NCI-H345 (cell line): ENCODE measurements around the gene GPT2.

Source experiments
- DNase-seq: peaks from one replicate; lab custom pipeline; 2025; lab: John Stamatoyannopoulos, UW

The GPT2 gene

DNA sequence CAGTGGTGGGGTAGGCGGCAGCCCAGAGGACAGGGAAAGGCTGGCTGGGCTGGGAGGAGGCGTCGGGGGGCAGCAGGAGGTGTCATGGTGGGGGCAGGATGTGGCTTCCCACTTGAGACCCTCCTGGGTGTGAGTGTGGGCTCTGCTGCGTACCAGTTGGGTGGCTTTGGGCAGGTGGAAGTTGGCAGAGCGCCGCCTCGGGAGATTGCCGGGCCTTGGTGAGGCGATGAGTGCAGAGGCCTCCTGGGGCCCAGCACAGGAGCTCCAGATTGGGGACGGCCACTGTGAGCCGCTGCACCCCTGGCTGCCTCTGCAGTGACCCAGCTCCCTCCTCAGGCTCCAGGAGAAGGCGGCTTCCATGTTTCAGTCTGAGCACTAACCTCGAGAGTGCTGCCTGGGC, 13.8 kb downstream of the GPT2 start:
- DNase-seq, result no peak

DNA sequence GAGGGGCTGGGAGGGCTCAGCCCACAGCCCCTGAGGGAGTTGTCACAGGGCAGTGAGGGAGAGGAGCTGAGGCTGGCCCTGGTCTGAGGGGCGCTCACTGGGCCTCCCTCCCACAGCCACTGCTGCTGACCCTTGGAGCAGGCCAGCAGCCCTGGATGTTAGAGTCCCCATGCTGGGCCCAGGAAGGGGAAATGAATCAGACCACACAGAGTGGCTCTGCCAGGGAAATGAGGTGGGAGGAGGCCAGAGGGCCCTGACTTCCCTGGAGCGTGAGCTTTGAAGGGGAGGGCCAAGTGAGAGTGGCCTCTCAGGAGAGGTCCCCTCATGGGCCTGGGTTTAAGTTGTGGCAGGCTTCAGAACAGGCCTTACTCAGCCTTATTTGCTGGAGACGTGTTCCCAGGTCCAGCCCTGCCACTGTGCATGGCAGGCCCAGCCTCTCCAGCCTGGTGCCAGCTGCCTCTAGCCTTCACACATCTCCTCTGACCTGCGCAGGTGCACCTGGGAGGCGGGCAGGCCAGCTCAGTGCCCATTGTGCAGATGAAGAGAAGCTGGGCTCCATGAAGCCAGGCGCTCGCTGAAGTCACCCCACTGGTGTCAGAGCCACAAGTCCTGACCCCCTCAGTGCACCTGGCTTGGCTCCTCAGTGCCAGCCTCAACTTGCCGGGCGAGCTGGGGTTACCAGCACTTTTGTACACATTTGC, 15.4 kb downstream of the GPT2 start:
- DNase-seq, result no peak

DNA sequence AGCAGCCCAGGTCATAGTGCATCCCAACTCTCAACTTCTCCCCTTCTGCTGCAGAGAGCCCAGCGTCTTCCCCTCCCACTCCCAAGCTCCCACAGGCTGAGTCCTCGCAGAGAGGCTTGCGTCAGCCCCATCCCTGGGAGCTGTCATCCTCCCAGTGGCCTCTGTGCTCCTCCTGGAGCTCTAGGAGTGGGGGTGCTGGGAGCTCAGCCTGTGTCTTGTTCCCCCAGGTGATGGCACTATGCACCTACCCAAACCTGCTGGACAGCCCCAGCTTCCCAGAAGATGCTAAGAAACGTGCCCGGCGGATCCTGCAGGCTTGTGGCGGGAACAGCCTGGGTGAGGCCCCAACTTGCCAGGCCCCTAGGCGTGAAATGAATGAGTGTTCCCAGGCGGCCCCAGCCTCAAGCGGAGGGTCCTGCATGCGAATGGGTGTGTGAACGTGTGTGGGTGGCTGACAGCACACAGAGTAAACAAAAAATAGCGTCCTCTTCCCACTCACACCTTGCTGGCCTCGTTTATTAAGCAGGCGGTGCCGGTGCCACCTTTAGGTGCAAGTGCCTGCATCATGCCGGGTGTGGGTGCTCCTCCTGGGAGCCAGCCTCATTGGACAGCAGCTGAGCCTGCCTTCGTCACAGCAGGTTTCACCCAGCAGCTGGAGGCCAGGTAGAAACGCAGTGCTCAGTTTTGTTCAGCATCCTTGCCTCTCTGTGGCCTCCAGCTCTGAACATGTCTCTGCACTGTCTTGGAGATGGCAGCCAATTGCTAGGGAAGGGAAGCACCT, 16.5 kb downstream of the GPT2 start:
- no peak for DNase-seq

DNA sequence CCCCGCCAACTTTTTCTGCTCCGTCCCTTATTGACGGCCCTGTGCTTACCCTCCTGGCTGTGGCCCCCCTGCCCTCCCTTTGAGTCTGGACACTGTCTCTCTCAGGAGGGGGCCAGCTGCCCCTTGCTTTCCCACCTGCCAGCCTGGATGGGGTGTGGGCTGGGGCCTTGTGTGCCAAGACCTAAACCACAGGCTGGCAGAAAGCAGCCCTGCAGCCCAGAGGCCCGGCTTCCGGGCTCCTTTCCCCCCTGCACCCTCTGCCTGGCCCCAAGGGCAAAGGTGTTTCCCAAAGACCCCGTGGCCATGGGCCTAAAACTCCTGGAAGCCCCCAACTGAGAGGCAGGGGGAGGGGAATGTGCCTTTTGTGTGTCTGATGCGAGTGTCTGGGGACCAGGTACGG, 17.5 kb downstream of the GPT2 start:
- DNase-seq, result no peak

DNA sequence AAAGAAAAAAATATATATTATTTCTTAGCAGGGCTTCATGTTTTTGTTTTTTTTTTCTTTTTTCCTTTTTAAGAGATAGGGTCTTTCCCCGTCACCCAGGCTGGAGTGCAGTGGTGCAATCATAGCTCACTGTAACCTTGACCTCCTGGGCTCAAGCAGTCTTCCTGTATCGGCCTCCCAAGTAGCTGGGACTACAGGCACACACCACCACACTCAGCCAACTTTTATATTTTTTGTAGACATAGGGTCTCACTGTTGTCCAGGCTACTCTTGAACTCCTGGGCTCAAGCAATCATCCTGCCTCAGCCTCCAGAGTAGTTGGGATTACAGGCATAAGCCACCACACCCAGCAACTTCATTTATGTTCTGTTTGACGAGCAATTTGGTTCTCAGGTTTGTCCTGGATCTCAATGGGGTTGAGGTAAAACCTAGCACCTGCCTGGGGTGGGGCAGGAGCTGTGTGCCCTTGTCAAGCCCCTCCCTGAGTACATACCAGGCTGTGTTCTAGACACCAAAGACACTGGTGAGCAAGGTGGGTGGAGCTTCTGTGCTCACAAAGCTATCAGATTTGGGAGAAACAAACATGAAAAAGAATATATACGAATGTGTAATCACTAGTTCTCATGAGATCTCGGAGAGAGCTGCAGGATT, 19.2 kb downstream of the GPT2 start:
- no peak for DNase-seq

DNA sequence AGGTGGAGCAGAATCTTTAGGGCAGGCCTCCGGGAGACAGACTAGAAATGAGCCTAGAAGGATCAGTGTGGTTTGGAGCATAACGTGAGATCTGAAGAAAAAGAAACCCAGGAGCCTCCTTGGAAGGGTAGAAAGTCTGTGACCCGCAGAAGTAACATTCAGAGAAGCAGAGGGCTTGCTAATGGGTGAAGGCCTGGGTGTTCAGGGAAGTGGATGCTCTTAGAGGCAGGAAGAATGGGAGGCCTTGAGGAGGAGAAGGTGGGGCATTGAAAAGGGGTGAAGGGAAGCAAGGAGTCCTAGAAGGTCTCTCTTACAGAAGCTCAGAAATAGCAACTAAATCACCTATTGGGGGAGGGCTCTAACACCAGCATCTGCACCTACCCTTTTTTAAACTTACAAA, 20.3 kb downstream of the GPT2 start:
- DNase-seq, result no peak

DNA sequence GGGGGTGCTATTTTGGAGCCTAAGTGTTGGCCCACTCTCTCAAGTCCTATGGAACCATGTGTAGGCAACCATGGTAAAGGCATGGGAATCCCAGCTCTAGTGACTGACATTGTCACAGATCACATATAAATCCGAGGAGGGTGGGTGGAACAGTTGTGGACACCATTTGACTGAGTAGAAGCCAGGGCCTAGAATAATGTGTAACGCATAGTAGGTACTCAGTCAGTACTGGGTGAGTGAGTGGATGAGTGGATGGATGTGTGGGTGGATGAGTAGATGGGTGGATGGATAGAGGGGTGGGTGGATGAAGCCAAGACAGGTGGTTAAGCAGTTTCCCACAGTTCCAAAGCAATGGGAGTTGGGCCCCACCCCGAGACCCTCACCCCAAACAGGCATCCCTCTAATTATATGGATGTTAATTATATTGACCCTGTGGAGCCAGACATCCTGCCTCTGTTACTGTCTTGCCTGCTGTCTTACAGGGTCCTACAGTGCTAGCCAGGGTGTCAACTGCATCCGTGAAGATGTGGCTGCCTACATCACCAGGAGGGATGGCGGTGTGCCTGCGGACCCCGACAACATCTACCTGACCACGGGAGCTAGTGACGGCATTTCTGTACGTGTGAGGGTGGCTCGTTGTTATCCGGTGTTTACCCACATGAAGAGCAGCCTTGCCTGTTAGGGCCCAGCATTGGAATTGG, 22.3 kb downstream of the GPT2 start:
- DNase-seq, result no peak

DNA sequence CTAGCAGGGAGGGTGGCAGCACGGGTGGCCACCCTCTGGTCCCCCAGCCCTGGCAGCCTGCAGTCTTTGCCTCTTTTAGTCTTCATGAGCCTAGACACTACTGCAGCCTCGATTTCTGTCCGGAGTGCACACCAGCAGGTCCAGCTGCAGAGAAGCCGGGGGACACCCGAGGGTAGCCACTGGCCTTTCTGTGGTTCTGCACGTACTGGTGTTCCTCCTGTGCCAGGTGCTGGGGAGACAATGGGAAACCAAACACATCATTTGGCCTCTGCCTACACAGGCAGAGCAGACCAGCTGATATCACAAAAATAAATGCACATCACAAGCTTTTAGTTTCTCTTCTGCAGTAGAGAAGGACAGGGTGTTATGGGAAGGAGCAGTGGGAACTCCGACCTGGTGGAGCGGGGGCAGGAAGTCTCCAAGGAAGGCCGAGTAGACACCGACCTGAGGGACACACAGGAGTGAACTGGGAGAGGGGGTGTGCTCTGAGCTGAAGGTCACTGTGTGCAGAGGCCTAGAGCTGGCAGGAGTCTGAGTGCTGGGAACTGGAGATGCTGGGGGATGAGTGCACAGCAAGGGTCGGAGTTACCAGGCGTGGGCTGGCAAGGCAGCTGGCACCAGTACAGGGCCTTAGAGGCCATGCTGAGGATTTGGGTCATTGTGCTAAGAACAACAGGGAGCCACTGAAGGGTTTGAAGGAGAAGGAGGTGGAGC, 23.1 kb downstream of the GPT2 start:
- no peak for DNase-seq

DNA sequence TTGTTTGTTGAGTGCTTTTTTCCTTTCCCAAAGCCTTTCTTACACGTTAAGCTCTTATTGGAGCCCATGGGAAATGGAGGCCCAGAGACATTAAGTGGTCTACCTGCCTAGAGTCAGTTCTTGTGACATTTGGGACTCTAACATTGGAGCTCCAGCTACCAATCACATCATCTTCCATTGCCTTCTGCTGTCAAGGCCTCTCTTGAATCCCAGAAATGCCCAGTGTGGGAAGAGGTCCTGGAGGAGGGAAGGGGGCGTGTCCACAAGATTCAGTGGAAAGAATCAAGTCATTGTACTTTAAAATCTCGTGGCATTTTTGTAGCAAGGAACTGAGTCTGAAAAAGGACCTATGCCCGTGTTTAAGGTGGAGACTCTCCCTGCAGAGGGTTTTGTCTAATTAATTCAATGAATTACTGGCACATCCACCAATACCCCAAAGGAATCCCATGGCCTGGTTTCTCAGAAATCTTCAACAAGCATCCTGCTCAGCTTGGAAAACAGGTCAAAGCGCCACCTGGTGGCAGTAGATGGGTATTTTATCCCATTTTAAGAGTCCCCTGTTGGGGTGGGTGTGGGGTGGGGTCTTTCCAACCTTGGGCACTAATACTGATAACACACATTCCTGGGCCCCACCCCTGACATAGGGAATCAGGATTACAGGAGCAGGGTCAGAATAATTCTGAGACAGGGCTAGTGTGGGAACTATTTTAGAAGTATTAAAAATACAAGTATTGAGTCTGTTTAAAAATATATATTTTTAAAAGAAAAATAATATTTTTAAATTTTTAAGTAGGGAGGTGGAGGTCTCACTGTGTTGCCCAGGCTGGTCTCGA, 24.6 kb downstream of the GPT2 start:
- peak; percentile 33 for DNase-seq

DNA sequence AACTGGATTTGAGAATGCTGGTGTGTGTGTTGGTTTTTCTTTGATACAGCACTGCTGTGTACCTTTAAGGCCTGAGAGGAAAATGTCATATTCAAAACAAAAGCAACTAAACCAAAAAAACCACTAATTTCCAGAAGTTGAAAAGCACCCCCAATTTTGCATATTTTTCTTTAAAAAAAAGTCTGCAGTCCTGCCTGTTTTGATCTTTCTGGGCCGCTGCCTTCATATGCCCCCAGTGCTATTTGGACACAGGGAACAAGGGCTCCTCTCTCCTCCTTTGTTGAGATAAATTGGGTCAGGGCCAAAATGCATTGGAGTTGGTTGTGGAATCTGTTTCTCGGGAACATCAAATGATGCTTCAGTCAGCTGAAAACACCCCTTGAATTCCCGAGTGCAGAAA, 26.9 kb downstream of the GPT2 start:
- DNase-seq, result no peak

DNA sequence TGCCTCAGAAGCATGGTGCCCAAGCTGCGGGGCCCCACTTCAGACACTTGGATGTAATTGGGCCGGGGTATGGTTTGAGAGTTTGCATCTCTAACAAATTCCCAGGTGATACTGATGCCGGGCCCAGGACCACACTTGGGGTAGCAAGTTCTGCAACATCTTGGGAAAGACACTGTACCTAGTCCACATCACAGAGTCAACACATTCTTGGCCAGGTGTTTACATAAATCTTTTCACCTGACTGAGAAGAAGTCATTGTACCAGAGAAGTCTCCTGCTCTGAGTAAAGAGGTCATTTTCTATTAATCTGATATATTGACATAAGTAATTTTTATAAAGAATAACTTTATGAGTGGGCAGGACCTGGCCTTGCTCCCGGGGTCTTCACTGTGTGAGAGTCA, 27.5 kb downstream of the GPT2 start:
- no peak for DNase-seq

DNA sequence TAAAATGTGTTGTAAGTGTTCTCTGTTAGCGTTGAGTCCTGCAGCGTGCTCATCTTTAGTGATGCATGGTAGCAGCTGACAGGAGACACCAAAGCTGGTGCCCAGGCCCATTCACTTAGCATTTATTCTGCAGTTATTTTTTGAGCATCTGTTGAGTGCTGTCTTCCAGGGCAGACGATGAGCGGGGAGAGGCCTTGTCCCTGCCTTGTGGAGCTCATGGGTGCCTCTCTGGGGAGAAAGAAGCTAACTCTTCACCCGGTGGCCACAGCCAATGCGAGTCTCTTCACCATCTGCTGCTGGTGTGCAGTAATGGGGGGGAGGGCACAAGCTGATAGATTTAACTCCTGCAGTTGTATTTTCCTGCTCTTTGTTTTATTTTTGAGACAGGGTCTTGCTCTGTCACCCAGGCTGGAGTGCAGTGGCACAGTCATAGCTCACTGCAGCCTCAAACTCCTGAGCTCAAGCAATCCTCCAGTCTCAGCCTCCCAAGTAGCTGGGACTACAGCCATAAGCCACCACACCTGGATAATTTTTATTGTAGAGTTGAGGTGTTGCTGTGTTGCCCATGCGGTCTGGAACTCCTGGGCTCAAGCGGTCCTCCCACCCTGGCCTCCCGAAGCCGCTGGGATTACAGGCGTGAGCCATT, 30.5 kb downstream of the GPT2 start:
- no peak for DNase-seq

DNA sequence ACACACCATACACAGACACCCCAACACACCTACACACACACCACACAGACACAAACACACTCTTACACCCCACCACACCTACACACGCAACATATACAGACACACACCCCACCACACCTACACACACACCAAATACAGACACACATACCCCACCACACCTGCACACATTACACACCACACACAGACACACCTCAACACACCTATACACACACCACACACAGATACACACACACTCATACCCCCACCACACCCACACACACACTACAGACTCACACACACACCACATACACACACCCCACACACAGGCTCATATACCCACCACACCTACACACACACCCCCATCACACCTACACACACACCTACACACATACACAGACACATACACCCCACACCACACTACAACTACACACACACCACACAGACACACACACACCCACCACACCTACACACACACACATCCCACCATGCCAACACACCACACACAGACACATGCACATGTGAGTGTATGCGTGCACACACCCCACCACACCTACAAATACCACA, 31.4 kb downstream of the GPT2 start:
- no peak for DNase-seq

DNA sequence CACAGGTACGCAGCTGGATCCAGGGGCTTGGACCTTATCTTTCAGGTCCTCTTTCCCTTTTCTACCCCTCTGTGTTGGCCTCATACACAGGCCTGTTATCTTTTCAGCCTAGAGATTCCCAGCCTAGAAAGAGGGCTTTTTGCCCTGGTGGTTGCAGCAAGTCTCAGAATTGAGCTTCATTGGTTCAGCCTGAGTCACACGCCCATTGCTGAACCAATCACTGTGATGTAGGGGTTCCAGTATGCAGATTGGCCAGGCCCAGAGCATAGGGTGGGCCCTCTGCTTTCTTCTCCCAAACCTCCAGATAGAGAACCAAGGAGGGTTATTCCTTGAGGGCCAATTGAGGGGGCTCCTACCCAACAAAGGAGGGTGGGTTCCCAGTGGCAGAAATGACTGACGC, 32.8 kb downstream of the GPT2 start:
- DNase-seq, result no peak

DNA sequence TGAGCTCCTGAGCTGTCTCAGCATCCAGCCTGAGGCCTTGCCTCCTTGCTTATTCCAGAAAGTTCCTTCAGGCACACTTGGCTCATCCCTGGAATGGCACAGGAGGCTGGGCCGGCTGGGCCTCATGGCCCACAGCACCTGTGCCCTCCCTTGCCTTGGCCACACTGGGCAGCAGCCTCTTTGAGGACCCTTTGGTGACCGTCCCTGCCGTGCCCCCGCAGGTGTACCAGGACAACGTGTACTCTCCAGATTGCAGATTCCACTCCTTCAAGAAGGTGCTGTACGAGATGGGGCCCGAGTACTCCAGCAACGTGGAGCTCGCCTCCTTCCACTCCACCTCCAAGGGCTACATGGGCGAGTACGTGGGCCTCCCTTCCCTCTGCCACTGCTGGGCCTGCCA, 34.2 kb downstream of the GPT2 start:
- DNase-seq, result no peak

DNA sequence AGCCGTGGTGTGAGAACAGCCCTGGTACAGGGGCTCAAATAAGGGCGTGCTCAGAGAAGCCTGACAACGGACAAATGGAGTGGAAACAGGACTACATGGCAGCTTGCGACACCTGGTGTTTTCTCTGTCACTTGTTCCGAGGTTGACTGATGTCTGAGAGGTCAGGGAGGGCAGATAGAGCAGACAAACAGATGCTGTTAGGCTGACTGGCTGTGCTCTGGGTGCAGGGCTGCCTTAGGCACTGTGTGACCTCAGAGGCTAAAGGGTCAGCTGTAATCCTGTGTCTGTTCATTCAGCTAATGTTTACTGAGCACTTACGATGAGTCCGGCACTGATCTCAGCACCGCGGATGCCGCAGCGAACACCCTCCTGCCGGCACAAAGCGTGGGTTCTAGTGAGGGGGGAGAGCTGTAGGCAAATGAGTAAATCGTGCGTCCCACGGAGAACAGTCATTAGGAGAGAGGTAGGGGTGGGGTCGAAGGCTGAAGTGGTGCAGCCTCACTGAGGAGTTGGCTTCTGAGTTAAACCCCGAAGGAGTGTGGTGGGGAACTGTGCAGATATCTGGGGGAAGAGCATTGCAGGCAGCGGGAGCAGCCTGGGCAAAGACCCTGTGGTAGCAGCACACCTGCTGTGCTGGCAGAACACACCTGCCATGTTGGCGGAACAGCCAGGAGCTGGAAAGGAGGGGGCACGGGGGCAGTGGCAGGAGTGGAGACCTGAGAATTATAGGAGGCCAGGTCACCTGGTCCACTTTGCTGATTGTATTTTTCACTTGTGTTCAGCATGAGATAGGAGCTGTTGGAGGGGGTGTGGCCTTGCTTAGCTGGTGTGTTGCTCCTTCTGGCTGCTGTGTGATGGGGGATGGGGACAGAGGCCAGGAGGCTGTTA, 35.0 kb downstream of the GPT2 start:
- no peak for DNase-seq

DNA sequence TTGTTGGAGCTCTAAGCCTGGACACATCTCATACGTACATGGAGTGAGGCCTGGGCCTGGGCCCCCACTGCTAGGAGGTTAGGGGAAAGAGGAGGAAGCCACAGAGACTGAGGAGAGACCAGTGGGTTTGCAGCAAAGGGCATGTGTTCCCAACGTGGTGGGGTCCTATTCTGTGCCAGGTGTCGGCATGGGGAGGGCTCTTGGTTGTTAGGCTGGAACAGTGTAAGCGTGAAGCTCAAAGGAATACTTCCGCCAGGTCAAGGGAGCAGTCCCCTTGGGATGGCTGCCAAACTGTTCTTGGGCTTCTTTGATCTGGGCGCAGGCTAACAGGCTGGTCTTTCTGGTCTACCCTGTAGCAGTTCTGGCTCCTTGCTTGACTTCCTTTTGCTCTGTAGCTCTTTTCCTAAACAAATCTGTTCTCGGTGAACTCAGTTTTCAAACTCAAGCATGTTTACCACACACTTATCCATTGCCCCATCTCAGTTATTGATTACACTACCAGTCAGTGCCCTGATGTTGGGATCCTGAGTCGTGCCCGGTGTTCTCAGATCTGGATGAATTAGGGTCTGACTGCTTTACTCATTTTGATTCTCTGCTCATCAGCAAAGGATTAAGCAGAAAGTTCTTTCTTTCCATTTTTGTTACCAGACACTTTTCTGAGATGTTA, 36.4 kb downstream of the GPT2 start:
- no peak for DNase-seq

DNA sequence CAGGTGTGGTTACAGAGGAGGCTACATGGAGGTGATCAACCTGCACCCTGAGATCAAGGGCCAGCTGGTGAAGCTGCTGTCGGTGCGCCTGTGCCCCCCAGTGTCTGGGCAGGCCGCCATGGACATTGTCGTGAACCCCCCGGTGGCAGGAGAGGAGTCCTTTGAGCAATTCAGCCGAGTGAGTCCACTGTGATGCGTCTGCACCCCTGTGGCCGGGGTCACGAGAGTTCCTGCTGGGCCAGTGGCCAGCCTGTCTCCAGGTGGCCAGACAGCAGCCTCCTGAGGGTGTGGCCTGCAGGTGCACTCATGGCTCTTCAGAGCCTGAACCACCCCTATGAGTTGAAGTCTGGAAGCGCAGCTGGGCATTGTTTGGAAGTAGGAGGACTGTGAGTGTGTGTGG, 38.1 kb downstream of the GPT2 start:
- DNase-seq, result no peak
